Measurements from ENCODE around the gene DPT.

DPT gene

GRCh38 chr1:168729405-168729802, 398 bp upstream of the DPT start:
- WGBS (ENCODE audit: insufficient coverage): 90% methylated on average over 2 of the region's 5 CpGs
- POLR2A ChIA-PET: interaction anchor here (0.6 kb wide), 1 partner anchor 411 kb away, joined by 3 read pairs; no protein-coding TSS in a partner anchor
- CTCF ChIA-PET: no interaction called here

GRCh38 chr1:168726719-168727118, 2.3 kb downstream of the DPT start:
- POLR2A ChIA-PET: no interaction called here
- Histone ChIP-seq H3K4me1 (ENCODE audit: control extremely low read depth in 1 of 4, control insufficient read depth in 4 of 4, insufficient read depth in 4 of 4, low read length in 3 of 4) (no peaks in the 10 kb centered on the region), H3K27ac (ENCODE audit: insufficient read depth in 1 of 2, low read depth in 1 of 2, low read length in 2 of 2, poor library complexity in 1 of 2, severe bottlenecking in 2 of 2) (no peak overlapping the region), H3K4me3 (ENCODE audit: control insufficient read depth in 1 of 7, extremely low read depth in 1 of 7, insufficient read depth in 4 of 7, low read depth in 2 of 7, low read length in 6 of 7) (no peak overlapping the region), H3K36me3 (ENCODE audit: control insufficient read depth in 4 of 4, insufficient read depth in 4 of 4, low read length in 3 of 4) (no peaks in the 10 kb centered on the region), H3K27me3 (replicated peaks in 2 of 5; ENCODE audit: control insufficient read depth in 4 of 5, insufficient read depth in 5 of 5, low read length in 4 of 5) (no peaks in the 10 kb centered on the region), H3K9me3 (ENCODE audit: control extremely low read depth in 1 of 5, control insufficient read depth in 4 of 5, insufficient read depth in 2 of 5, low read depth in 1 of 5, low read length in 4 of 5) (no peaks in the 10 kb centered on the region)
- 100% methylated on average over 2 of the region's 2 CpGs for WGBS (ENCODE audit: insufficient coverage)
- DNase-seq: no peak
- CTCF ChIA-PET: no interaction called here

More at GRCh38 chr1:168729405-168729802, 398 bp upstream of the DPT start:
- Histone ChIP-seq H3K4me3 (ENCODE audit: control insufficient read depth in 1 of 7, extremely low read depth in 1 of 7, insufficient read depth in 4 of 7, low read depth in 2 of 7, low read length in 6 of 7) (no peak overlapping the region), H3K36me3 (ENCODE audit: control insufficient read depth in 4 of 4, insufficient read depth in 4 of 4, low read length in 3 of 4) (no peaks in the 10 kb centered on the region), H3K27me3 (replicated peaks in 2 of 5; ENCODE audit: control insufficient read depth in 4 of 5, insufficient read depth in 5 of 5, low read length in 4 of 5) (no peaks in the 10 kb centered on the region), H3K4me1 (ENCODE audit: control extremely low read depth in 1 of 4, control insufficient read depth in 4 of 4, insufficient read depth in 4 of 4, low read length in 3 of 4) (no peaks in the 10 kb centered on the region), H3K27ac (ENCODE audit: insufficient read depth in 1 of 2, low read depth in 1 of 2, low read length in 2 of 2, poor library complexity in 1 of 2, severe bottlenecking in 2 of 2) (no peak overlapping the region), H3K9me3 (ENCODE audit: control extremely low read depth in 1 of 5, control insufficient read depth in 4 of 5, insufficient read depth in 2 of 5, low read depth in 1 of 5, low read length in 4 of 5) (no peaks in the 10 kb centered on the region)
- no peak for DNase-seq

- Histone ChIP-seq H3K36me3 (ENCODE audit: control insufficient read depth in 4 of 4, insufficient read depth in 4 of 4, low read length in 3 of 4) (no peaks in the 10 kb centered on the region), H3K27me3 (replicated peaks in 2 of 5; ENCODE audit: control insufficient read depth in 4 of 5, insufficient read depth in 5 of 5, low read length in 4 of 5) (no peaks in the 10 kb centered on the region), H3K4me1 (ENCODE audit: control extremely low read depth in 1 of 4, control insufficient read depth in 4 of 4, insufficient read depth in 4 of 4, low read length in 3 of 4) (no peaks in the 10 kb centered on the region), H3K4me3 (ENCODE audit: control insufficient read depth in 1 of 7, extremely low read depth in 1 of 7, insufficient read depth in 4 of 7, low read depth in 2 of 7, low read length in 6 of 7) (no peak overlapping the region), H3K27ac (ENCODE audit: insufficient read depth in 1 of 2, low read depth in 1 of 2, low read length in 2 of 2, poor library complexity in 1 of 2, severe bottlenecking in 2 of 2) (no peak overlapping the region), H3K9me3 (ENCODE audit: control extremely low read depth in 1 of 5, control insufficient read depth in 4 of 5, insufficient read depth in 2 of 5, low read depth in 1 of 5, low read length in 4 of 5) (no peaks in the 10 kb centered on the region)
- ChIA-PET POLR2A (no interaction called here), CTCF (no interaction called here)
- DNase-seq: no peak
- WGBS (ENCODE audit: insufficient coverage): 100% methylated on average over 3 of the region's 3 CpGs
Observed at GRCh38 chr1:168726281-168726680, 2.7 kb downstream of the DPT start.

GRCh38 chr1:168725831-168726230, 3.2 kb downstream of the DPT start:
- ChIA-PET POLR2A (no interaction called here), CTCF (no interaction called here)
- Histone ChIP-seq H3K4me1 (ENCODE audit: control extremely low read depth in 1 of 4, control insufficient read depth in 4 of 4, insufficient read depth in 4 of 4, low read length in 3 of 4) (no peaks in the 10 kb centered on the region), H3K9me3 (ENCODE audit: control extremely low read depth in 1 of 5, control insufficient read depth in 4 of 5, insufficient read depth in 2 of 5, low read depth in 1 of 5, low read length in 4 of 5) (no peaks in the 10 kb centered on the region), H3K4me3 (ENCODE audit: control insufficient read depth in 1 of 7, extremely low read depth in 1 of 7, insufficient read depth in 4 of 7, low read depth in 2 of 7, low read length in 6 of 7) (no peak overlapping the region), H3K36me3 (ENCODE audit: control insufficient read depth in 4 of 4, insufficient read depth in 4 of 4, low read length in 3 of 4) (no peaks in the 10 kb centered on the region), H3K27ac (ENCODE audit: insufficient read depth in 1 of 2, low read depth in 1 of 2, low read length in 2 of 2, poor library complexity in 1 of 2, severe bottlenecking in 2 of 2) (no peak overlapping the region), H3K27me3 (replicated peaks in 2 of 5; ENCODE audit: control insufficient read depth in 4 of 5, insufficient read depth in 5 of 5, low read length in 4 of 5) (no peaks in the 10 kb centered on the region)
- DNase-seq: no peak
- WGBS (ENCODE audit: insufficient coverage): 63% methylated on average over 3 of the region's 4 CpGs

- H3K27ac ChIP-seq (ENCODE audit: insufficient read depth in 1 of 2, low read depth in 1 of 2, low read length in 2 of 2, poor library complexity in 1 of 2, severe bottlenecking in 2 of 2): no peak overlapping the region
- H3K9me3 ChIP-seq (ENCODE audit: control extremely low read depth in 1 of 5, control insufficient read depth in 4 of 5, insufficient read depth in 2 of 5, low read depth in 1 of 5, low read length in 4 of 5): no peaks in the 10 kb centered on the region
- 100% methylated on average over 2 of the region's 2 CpGs for WGBS (ENCODE audit: insufficient coverage)
- ChIA-PET CTCF (no interaction called here), POLR2A (no interaction called here)
- no peak for DNase-seq
- H3K4me3 ChIP-seq (ENCODE audit: control insufficient read depth in 1 of 7, extremely low read depth in 1 of 7, insufficient read depth in 4 of 7, low read depth in 2 of 7, low read length in 6 of 7): no peak overlapping the region
- H3K4me1 ChIP-seq (ENCODE audit: control extremely low read depth in 1 of 4, control insufficient read depth in 4 of 4, insufficient read depth in 4 of 4, low read length in 3 of 4): no peaks in the 10 kb centered on the region
- H3K36me3 ChIP-seq (ENCODE audit: control insufficient read depth in 4 of 4, insufficient read depth in 4 of 4, low read length in 3 of 4): no peaks in the 10 kb centered on the region
- H3K27me3 ChIP-seq (replicated peaks in 2 of 5; ENCODE audit: control insufficient read depth in 4 of 5, insufficient read depth in 5 of 5, low read length in 4 of 5): no peaks in the 10 kb centered on the region
Observed at GRCh38 chr1:168725060-168725459, 3.9 kb downstream of the DPT start.

GRCh38 chr1:168723000-168723399, 6.0 kb downstream of the DPT start:
- no CpG with 5 or more reads among the region's 1 CpG for WGBS (ENCODE audit: insufficient coverage)
- ChIA-PET CTCF (no interaction called here), POLR2A (no interaction called here)

GRCh38 chr1:168720839-168721238, 8.2 kb downstream of the DPT start:
- no peak overlapping the region for H3K27ac ChIP-seq (ENCODE audit: insufficient read depth in 1 of 2, low read depth in 1 of 2, low read length in 2 of 2, poor library complexity in 1 of 2, severe bottlenecking in 2 of 2)
- H3K4me3 ChIP-seq (ENCODE audit: control insufficient read depth in 1 of 7, extremely low read depth in 1 of 7, insufficient read depth in 4 of 7, low read depth in 2 of 7, low read length in 6 of 7): no peak overlapping the region
- CTCF ChIA-PET: no interaction called here
- POLR2A ChIA-PET: no interaction called here
- H3K36me3 ChIP-seq (ENCODE audit: control insufficient read depth in 4 of 4, insufficient read depth in 4 of 4, low read length in 3 of 4): no peaks in the 10 kb centered on the region
- no peaks in the 10 kb centered on the region for H3K4me1 ChIP-seq (ENCODE audit: control extremely low read depth in 1 of 4, control insufficient read depth in 4 of 4, insufficient read depth in 4 of 4, low read length in 3 of 4)
- no peak for DNase-seq
- H3K9me3 ChIP-seq (ENCODE audit: control extremely low read depth in 1 of 5, control insufficient read depth in 4 of 5, insufficient read depth in 2 of 5, low read depth in 1 of 5, low read length in 4 of 5): no peaks in the 10 kb centered on the region
- no peaks in the 10 kb centered on the region for H3K27me3 ChIP-seq (replicated peaks in 2 of 5; ENCODE audit: control insufficient read depth in 4 of 5, insufficient read depth in 5 of 5, low read length in 4 of 5)

More at GRCh38 chr1:168723000-168723399, 6.0 kb downstream of the DPT start:
- Histone ChIP-seq H3K27ac (ENCODE audit: insufficient read depth in 1 of 2, low read depth in 1 of 2, low read length in 2 of 2, poor library complexity in 1 of 2, severe bottlenecking in 2 of 2) (no peak overlapping the region), H3K4me3 (ENCODE audit: control insufficient read depth in 1 of 7, extremely low read depth in 1 of 7, insufficient read depth in 4 of 7, low read depth in 2 of 7, low read length in 6 of 7) (no peak overlapping the region), H3K9me3 (ENCODE audit: control extremely low read depth in 1 of 5, control insufficient read depth in 4 of 5, insufficient read depth in 2 of 5, low read depth in 1 of 5, low read length in 4 of 5) (no peaks in the 10 kb centered on the region), H3K36me3 (ENCODE audit: control insufficient read depth in 4 of 4, insufficient read depth in 4 of 4, low read length in 3 of 4) (no peaks in the 10 kb centered on the region), H3K4me1 (ENCODE audit: control extremely low read depth in 1 of 4, control insufficient read depth in 4 of 4, insufficient read depth in 4 of 4, low read length in 3 of 4) (no peaks in the 10 kb centered on the region), H3K27me3 (replicated peaks in 2 of 5; ENCODE audit: control insufficient read depth in 4 of 5, insufficient read depth in 5 of 5, low read length in 4 of 5) (no peaks in the 10 kb centered on the region)
- DNase-seq: no peak
